Gastrocnemius medialis (tissue), 4 donors: Measurements from ENCODE around the gene ZNF420. TPM values are rescaled to one million over a fixed set of nuclear protein-coding genes. Genes with fewer than 3 reads are reported as not detected.

Experiments used
- ATAC-seq, 2 donors: fragments of 150-250 bp; one replicate each; pipeline ENCODE4 v1.9.1; 2016
- DNase-seq, 2 donors: peaks; one replicate each; pipeline ENCODE4 v3.0.0-alpha.2; 2019
- H3K27ac ChIP-seq, 4 donors: fragments of 200-600 bp; sonication (generic); 1 replicate in 1 of 4; 2 replicates in 3 of 4; pipeline ENCODE4 v1.5.1; 2016 to 2018; ENCODE audit warnings: mild to moderate bottlenecking in 2 of 4, moderate library complexity in 1 of 4
- H3K27me3 ChIP-seq, 3 donors: fragments of 200-600 bp; sonication (generic) in 2 of 3; 1 replicate in 1 of 3; 2 replicates in 2 of 3; pipeline versions ENCODE4 v1.5.1 to v1.6.0; 2016 to 2019; ENCODE audit warnings: mild to moderate bottlenecking in 1 of 3, moderate library complexity in 1 of 3
- H3K36me3 ChIP-seq, 2 donors: fragments of 200-600 bp; sonication (generic) in 1 of 2; one replicate each; pipeline ENCODE4 v1.5.1; 2017 to 2018
- H3K4me1 ChIP-seq, 2 donors: fragments of 200-600 bp; sonication (generic) in 1 of 2; one replicate each; pipeline ENCODE4 v1.5.1; 2016 to 2017; ENCODE audit warnings: mild to moderate bottlenecking in 2 of 2
- H3K4me3 ChIP-seq, 4 donors: fragments of 200-600 bp; sonication (generic) in 3 of 4; 1 replicate in 1 of 4; 2 replicates in 3 of 4; pipeline ENCODE4 v1.5.1; 2016 to 2019; ENCODE audit warnings: mild to moderate bottlenecking in 2 of 4
- H3K9me3 ChIP-seq, 3 donors: fragments of 200-600 bp; sonication (generic) in 2 of 3; 1 replicate in 1 of 3; 2 replicates in 2 of 3; pipeline ENCODE4 v1.5.1; 2016 to 2019
- POLR2A ChIP-seq, 2 donors: fragments of 450-650 bp; IDR thresholded peaks; one replicate each; pipeline ENCODE4 v1.6.1; 2017; ENCODE audit warnings: antibody characterized with exemption in 2 of 2, mild to moderate bottlenecking in 2 of 2, moderate library complexity in 2 of 2
- in situ Hi-C, 4 donors: fragments of 200-750 bp; cut with MboI; loops; one replicate each; pipeline versions ENCODE4 v1.15.0 to v1.8.0; 2017; ENCODE audit warnings: low sequenced_read_pairs in 4 of 4
- intact Hi-C: fragments of 100-400 bp; cut with DNase I; formaldehyde crosslinking; loops from one replicate; pipeline ENCODE4 v1.15.1; 2023; ENCODE audit warnings: low total_unique reads
- total RNA-seq, 4 donors: library from RNA; depleted of rRNA; stranded (reverse); fragments of >200 nt; gene quantifications; one replicate each; pipeline versions ENCODE4 v1.1.0 to v1.2.3, GENCODE V29; 2016
- TF ChIP-seq, protein P1 (sequence below), 5 experiments: fragments of 450-650 bp in 3 of 5; fragments of 200-600 bp in 2 of 5; sonication (generic) in 2 of 5; IDR thresholded peaks in 4 of 5; conservative IDR thresholded peaks in 1 of 5; 1 replicate in 4 of 5; 2 replicates in 1 of 5; pipeline ENCODE4 v1.5.1; 2016 to 2019; ENCODE audit warnings: antibody characterized with exemption in 5 of 5, mild to moderate bottlenecking in 3 of 5, moderate library complexity in 3 of 5

Gene ZNF420
- total RNA-seq, result 10 to 100 TPM in 1 of 4 donors, 1 to 10 TPM in 3; 3.0 to 15.4 (median 3.7) TPM

DNA sequence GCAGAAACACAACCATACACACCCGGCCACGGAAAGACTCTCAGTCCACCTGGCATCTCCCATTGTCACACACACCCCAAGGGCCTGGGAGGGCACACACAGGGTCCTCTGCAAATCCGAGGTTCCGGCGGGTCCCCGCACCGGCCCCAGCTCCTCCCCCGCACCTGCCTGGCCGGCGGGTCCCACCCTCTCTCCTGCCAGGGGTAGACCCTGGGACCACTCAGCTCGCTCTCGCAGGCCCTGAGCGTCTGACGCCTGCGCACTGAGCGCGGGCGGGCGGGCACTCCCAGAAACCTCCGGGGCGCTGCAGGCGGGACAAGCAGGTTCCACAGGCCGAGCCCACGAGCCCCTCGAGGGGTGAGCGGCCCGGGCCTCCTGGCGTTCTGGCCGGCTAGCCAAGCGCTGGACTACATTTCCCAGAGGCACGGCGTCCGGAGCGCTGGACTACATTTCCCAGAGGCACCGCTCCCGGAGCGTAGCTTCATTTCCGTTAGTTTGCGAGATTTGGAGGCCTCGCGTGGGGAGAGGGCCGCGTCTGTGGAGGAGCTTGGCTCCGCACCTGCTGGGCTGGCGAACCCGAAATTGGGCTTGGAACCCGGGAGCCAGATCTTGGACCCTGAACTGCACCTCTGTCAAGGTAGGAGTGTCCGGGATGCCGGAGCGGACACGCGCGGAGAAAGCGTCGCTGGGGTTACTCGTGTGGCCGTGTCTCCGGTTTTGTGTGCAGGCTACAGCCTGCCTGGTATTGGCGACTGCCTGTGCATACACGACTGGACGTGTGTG, at the start of gene ZNF420:
TSS of gene ZNF420 (plus strand) at position 500 of the 783 bp plus-strand sequence. CDS start 10,686 bp downstream, outside the sequence.
- peaks cover 0 to 24% of the 10 kb centered on the region in 2 donors for H3K36me3 ChIP-seq
- H3K4me1 ChIP-seq, result peaks cover 8 to 11% of the 10 kb centered on the region in 2 donors
- H3K27ac ChIP-seq, result peak within 1 kb of the TSS; percentile 84 to 92 (median 89)
- DNase-seq (peak; percentile 86 to 92), ATAC-seq (peak; percentile 98 to 99)
- H3K27me3 ChIP-seq, result no peaks in the 10 kb centered on the region
- peaks cover 0 to 15% (median 0%) of the 10 kb centered on the region in 3 donors for H3K9me3 ChIP-seq
- in situ Hi-C loops (no loop called here), intact Hi-C loops (loop anchor here (1.0 to 5.0 kb wide), 12 partner anchors 94 to 1336 kb away; partner anchors contain the start of genes IGFLR1, ZFP30, ZNF345 and ZNF527)
- peak within 1 kb of the TSS; percentile 82 to 98 (median 93) for H3K4me3 ChIP-seq
- TF ChIP-seq, protein P1, sequence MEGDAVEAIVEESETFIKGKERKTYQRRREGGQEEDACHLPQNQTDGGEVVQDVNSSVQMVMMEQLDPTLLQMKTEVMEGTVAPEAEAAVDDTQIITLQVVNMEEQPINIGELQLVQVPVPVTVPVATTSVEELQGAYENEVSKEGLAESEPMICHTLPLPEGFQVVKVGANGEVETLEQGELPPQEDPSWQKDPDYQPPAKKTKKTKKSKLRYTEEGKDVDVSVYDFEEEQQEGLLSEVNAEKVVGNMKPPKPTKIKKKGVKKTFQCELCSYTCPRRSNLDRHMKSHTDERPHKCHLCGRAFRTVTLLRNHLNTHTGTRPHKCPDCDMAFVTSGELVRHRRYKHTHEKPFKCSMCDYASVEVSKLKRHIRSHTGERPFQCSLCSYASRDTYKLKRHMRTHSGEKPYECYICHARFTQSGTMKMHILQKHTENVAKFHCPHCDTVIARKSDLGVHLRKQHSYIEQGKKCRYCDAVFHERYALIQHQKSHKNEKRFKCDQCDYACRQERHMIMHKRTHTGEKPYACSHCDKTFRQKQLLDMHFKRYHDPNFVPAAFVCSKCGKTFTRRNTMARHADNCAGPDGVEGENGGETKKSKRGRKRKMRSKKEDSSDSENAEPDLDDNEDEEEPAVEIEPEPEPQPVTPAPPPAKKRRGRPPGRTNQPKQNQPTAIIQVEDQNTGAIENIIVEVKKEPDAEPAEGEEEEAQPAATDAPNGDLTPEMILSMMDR (IDR thresholded peaks at IDR 0.05 in 4 of 5, conservative IDR thresholded peaks at IDR 0.05 in 1 of 5), result no peak
- peak in 1 of 2 donors; percentile 47 for TF ChIP-seq POLR2A (IDR thresholded peaks at IDR 0.05)

DNA sequence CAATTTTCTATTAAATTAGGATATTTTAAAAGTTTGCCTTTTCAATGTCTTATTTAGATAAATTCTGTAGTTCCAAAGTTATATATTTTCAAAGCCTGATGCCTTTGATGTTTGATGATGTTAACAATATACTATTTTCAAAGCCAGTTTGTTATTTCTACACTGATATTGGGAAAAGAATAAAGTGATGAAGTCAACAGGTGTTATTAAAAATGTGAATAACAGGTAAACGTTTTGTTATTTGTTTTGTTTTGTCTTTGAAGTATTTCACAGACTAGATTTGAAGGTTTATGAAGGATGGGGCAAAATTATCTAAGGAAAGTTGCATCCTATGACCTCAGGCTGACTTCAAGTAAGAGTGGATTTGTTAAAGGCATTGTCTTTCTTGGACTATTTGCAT, 33.1 kb upstream of the ZNF420 start:
- H3K27ac ChIP-seq, result no peak overlapping the region
- in situ Hi-C loops, result no loop called here
- H3K36me3 ChIP-seq, result no peaks in the 10 kb centered on the region
- intact Hi-C loops, result no loop called here
- DNase-seq (no peak), ATAC-seq (no peak)
- no peaks in the 10 kb centered on the region for H3K9me3 ChIP-seq
- H3K4me3 ChIP-seq, result no peak overlapping the region
- H3K4me1 ChIP-seq, result no peaks in the 10 kb centered on the region
- TF ChIP-seq POLR2A (IDR thresholded peaks at IDR 0.05), result no peak
- TF ChIP-seq, protein P1 (IDR thresholded peaks at IDR 0.05 in 4 of 5, conservative IDR thresholded peaks at IDR 0.05 in 1 of 5), result no peak
- H3K27me3 ChIP-seq, result no peaks in the 10 kb centered on the region

DNA sequence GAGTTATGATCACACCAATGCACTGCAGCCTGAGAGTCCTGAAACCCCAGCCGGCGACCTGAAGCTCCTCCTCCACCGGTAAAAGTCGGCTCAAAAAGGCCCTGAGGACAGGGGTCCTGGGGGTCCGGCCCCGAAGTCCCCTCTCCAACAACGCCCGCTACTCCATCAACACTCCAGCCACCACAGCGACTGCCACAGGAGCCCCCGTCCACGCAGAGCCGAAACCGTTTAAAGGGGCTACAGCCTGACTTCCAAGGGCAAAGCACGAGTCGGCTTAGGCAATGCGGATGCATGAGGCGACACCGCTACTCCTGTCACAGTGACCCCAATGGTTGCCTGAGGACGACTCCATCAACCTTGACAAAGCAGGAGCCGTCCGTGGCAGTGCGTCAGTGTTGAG, 22.9 kb upstream of the ZNF420 start:
- Histone ChIP-seq H3K9me3 (peaks cover 0 to 14% (median 2%) of the 10 kb centered on the region in 3 donors), H3K36me3 (no peaks in the 10 kb centered on the region), H3K27me3 (no peaks in the 10 kb centered on the region), H3K4me1 (no peaks in the 10 kb centered on the region), H3K27ac (no peak overlapping the region), H3K4me3 (no peak overlapping the region)
- ATAC-seq (no peak), DNase-seq (no peak)
- intact Hi-C loops, result no loop called here
- TF ChIP-seq, protein P1 (IDR thresholded peaks at IDR 0.05 in 4 of 5, conservative IDR thresholded peaks at IDR 0.05 in 1 of 5), result no peak
- no peak for TF ChIP-seq POLR2A (IDR thresholded peaks at IDR 0.05)
- in situ Hi-C loops, result no loop called here

DNA sequence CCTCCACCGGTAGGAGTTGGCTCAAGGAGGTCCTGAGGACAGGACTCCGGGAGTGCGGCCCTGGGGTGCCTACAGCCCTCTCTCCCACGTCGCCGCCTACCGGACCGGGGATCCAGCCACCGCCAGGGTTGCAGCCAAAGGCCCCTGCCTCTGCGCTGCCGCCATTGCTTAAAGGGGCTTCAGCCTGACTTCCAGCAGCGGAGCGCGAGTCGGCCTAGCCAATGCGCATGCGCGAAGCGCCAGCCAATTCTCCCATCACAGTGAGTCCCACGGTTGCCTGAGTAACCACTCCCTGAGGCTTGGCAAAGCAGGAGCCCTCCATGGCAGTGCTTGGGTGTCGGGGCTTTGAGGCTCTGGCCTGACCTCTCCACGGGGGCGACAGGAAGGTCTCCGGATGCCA, 21.5 kb upstream of the ZNF420 start:
- intact Hi-C loops (no loop called here), in situ Hi-C loops (no loop called here)
- Histone ChIP-seq H3K27me3 (no peaks in the 10 kb centered on the region), H3K4me1 (no peaks in the 10 kb centered on the region), H3K36me3 (no peaks in the 10 kb centered on the region), H3K4me3 (no peak overlapping the region), H3K9me3 (peaks cover 0 to 14% (median 2%) of the 10 kb centered on the region in 3 donors), H3K27ac (no peak overlapping the region)
- TF ChIP-seq, protein P1 (IDR thresholded peaks at IDR 0.05 in 4 of 5, conservative IDR thresholded peaks at IDR 0.05 in 1 of 5), result no peak
- no peak for TF ChIP-seq POLR2A (IDR thresholded peaks at IDR 0.05)
- no peak for ATAC-seq
- DNase-seq, result no peak
